RWPE2 (cell line): ENCODE measurements around the gene STPG3.

Experiments used
- ATAC-seq: fragments of 200-7000 bp; cut with Tn5 transposase; 3 replicates; pipeline ENCODE4 v1.9.1; 2021; ENCODE audit warnings: low read depth
- DNase-seq: peaks from one replicate; pipeline ENCODE4 v3.0.0-alpha.2; 2020; ENCODE audit warnings: low spot score
- H3K27ac ChIP-seq: fragments of 450-650 bp; 2 replicates; pipeline ENCODE4 v1.5.1; 2017; ENCODE audit warnings: mild to moderate bottlenecking; ENCODE audit not compliant: poor library complexity, severe bottlenecking
- H3K27me3 ChIP-seq: fragments of 250-450 bp; sonication (Bioruptor Pico); 2 replicates; pipeline ENCODE4 v1.5.1; 2021; ENCODE audit warnings: mild to moderate bottlenecking, moderate library complexity; ENCODE audit not compliant: insufficient read depth, poor library complexity, severe bottlenecking
- H3K36me3 ChIP-seq: fragments of 250-450 bp; sonication (Bioruptor Pico); 2 replicates; pipeline ENCODE4 v1.5.1; 2020; ENCODE audit warnings: low read depth, mild to moderate bottlenecking, moderate library complexity
- H3K4me1 ChIP-seq: fragments of 250-450 bp; sonication (Bioruptor Pico); 2 replicates; pipeline ENCODE4 v1.5.1; 2021; ENCODE audit warnings: mild to moderate bottlenecking, moderate library complexity; ENCODE audit not compliant: insufficient read depth, poor library complexity, severe bottlenecking
- H3K4me3 ChIP-seq: fragments of 250-450 bp; sonication (Bioruptor Pico); 2 replicates; pipeline ENCODE4 v1.5.1; 2021; ENCODE audit warnings: mild to moderate bottlenecking, moderate library complexity; ENCODE audit not compliant: severe bottlenecking
- H3K9me3 ChIP-seq: fragments of 250-450 bp; sonication (Bioruptor Pico); 2 replicates; pipeline ENCODE4 v1.5.1; 2021; ENCODE audit warnings: mild to moderate bottlenecking, moderate library complexity; ENCODE audit not compliant: severe bottlenecking
- TF ChIP-seq, protein P1 (sequence below): fragments of 450-650 bp; IDR thresholded peaks from one replicate; pipeline ENCODE4 v1.5.1; 2017; ENCODE audit warnings: mild to moderate bottlenecking, moderate library complexity; ENCODE audit not compliant: poor library complexity, severe bottlenecking

STPG3 gene

DNA sequence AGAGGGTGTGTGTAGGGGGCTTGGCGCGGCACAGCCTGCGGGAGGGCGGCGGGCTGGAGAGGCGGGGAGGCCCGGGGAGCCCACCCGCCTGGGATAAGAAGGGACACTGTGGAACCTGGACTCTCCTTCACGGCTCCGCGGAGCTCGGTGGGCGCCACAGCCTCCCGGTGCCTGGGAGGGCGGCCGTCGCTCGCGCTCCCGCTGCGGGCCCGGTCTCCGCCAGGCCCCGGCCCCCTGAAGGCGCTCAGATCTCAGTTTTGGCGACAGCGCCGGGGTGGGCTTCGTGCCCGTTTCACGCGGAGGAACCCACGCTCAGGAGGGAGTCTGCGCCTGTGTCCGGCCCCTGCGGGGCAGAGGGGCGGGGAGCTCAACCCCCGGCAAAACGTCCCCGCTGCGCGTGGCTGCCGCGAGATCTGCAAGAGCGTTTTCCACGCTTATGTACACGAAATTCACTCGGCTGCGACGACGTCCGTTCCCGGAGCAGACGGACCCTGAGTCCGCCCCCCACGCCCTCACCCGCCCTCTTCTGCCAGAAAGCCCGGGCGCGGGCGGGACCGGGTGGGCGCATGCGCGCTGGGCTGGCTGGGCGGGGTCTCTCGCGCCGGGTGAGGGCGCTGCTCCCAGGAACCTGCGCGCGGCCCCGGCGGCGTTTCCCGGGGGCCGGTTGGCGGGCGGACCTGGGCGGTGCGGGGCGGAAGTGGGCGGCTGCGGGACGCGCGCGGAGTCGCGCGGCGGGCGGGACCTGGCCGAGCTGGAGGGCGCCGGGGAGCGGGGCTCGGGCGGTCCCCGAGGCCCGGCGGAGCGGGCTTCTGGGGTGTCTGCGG is 3.8 kb downstream of the STPG3 start, which contains the start of gene NELFB:
Gene NELFB, plus strand, starts transcription at position 704 of the 824 bp plus-strand sequence.
- TF ChIP-seq, protein P1, sequence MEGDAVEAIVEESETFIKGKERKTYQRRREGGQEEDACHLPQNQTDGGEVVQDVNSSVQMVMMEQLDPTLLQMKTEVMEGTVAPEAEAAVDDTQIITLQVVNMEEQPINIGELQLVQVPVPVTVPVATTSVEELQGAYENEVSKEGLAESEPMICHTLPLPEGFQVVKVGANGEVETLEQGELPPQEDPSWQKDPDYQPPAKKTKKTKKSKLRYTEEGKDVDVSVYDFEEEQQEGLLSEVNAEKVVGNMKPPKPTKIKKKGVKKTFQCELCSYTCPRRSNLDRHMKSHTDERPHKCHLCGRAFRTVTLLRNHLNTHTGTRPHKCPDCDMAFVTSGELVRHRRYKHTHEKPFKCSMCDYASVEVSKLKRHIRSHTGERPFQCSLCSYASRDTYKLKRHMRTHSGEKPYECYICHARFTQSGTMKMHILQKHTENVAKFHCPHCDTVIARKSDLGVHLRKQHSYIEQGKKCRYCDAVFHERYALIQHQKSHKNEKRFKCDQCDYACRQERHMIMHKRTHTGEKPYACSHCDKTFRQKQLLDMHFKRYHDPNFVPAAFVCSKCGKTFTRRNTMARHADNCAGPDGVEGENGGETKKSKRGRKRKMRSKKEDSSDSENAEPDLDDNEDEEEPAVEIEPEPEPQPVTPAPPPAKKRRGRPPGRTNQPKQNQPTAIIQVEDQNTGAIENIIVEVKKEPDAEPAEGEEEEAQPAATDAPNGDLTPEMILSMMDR: no peak

DNA sequence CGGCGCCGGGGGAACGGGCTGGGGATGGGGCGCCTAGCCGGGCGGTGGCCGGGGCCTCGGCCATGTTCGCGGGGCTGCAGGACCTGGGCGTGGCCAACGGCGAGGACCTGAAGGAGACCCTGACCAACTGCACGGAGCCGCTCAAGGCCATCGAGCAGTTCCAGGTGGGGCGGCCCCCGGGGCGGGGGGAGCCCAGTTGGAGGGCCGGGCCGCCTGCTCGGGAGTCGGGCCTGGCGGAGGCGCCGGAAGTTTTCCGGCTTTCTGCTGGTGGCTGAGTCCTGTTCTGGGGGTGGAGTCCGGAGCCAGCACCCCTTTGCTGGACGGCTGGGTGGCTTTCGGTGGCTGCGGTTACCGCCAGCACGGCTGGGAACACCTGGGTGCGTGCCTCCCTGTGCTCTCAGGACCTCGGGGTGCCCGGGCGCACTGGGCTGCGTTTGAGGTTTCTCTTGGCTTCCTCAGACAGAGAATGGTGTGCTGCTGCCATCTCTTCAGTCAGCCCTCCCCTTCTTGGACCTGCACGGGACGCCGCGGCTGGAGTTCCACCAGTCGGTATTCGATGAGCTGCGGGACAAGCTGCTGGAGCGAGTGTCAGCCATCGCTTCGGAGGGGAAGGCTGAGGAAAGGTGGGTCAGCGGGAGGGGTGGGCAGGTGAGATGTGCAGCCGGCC is 4.5 kb downstream of the STPG3 start:
- no peaks in the 10 kb centered on the region for H3K27me3 ChIP-seq
- ATAC-seq: peak; percentile 7
- peak overlapping the region; percentile 99 for H3K4me3 ChIP-seq
- H3K9me3 ChIP-seq: no peaks in the 10 kb centered on the region
- peaks cover 31% of the 10 kb centered on the region for H3K36me3 ChIP-seq
- DNase-seq: no peak
- H3K27ac ChIP-seq: peak overlapping the region; percentile 68
- TF ChIP-seq, protein P1: no peak
- H3K4me1 ChIP-seq: peaks cover 7% of the 10 kb centered on the region

More for the DNA sequence above, 3.8 kb downstream of the STPG3 start, which contains the start of gene NELFB:
- H3K9me3 ChIP-seq: no peaks in the 10 kb centered on the region
- peak within 1 kb of the TSS; percentile 99 for H3K4me3 ChIP-seq
- peaks cover 31% of the 10 kb centered on the region for H3K36me3 ChIP-seq
- peak within 1 kb of the TSS; percentile 68 for H3K27ac ChIP-seq
- DNase-seq (no peak), ATAC-seq (peak; percentile 73)
- H3K4me1 ChIP-seq: peaks cover 7% of the 10 kb centered on the region
- H3K27me3 ChIP-seq: no peaks in the 10 kb centered on the region

DNA sequence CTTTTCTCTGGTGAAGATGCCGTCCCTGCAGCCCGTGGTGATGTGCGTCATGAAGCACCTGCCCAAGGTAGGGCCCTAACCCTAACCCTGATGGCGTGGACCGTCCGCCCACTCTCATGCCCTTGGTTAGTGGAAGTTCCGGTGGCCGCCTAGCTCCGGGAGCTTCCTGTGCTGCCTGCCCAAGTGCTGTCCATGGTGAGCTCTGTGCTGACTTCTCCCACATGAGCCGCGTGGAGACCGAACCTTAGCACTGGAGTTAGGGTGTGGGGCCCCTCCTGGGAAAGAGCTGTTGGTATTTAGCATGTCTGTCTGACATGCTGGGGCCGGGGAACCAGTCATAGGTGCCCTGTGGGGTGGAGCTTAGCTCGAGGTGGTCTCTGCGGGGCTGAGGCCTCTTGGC is 5.3 kb downstream of the STPG3 start:
- H3K4me1 ChIP-seq: peaks cover 7% of the 10 kb centered on the region
- H3K4me3 ChIP-seq: peak overlapping the region; percentile 99
- DNase-seq: no peak
- H3K9me3 ChIP-seq: no peaks in the 10 kb centered on the region
- TF ChIP-seq, protein P1: no peak
- H3K36me3 ChIP-seq: peaks cover 31% of the 10 kb centered on the region
- no peak overlapping the region for H3K27ac ChIP-seq
- ATAC-seq: no peak
- H3K27me3 ChIP-seq: no peaks in the 10 kb centered on the region

DNA sequence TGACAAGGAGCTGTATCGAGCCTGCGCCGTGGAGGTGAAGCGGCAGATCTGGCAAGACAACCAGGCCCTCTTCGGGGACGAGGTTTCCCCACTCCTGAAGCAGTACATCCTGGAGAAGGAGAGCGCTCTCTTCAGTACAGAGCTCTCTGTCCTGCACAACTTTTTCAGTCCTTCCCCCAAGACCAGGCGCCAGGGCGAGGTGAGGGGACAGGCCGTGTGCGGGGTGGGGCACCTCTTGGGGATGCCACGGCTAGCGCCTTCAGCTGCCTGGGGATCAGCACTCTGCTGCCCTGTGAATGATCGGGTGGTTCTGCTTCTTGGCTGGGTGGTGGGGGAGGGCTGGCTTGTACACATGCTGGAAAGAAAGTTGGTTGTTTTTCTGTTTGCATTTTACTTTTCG is 5.8 kb downstream of the STPG3 start:
- ATAC-seq (no peak), DNase-seq (no peak)
- Histone ChIP-seq H3K4me3 (no peak overlapping the region), H3K27ac (no peak overlapping the region), H3K27me3 (no peaks in the 10 kb centered on the region), H3K36me3 (peaks cover 36% of the 10 kb centered on the region), H3K4me1 (peaks cover 7% of the 10 kb centered on the region), H3K9me3 (no peaks in the 10 kb centered on the region)
- TF ChIP-seq, protein P1: no peak
